LoVo (cell line): Measurements from ENCODE around the gene OR52E2.

Experiments
- DNase-seq: peaks from one replicate; pipeline ENCODE4 v3.0.0-alpha.2; 2016; ENCODE audit warnings: low spot score

OR52E2 gene

DNA sequence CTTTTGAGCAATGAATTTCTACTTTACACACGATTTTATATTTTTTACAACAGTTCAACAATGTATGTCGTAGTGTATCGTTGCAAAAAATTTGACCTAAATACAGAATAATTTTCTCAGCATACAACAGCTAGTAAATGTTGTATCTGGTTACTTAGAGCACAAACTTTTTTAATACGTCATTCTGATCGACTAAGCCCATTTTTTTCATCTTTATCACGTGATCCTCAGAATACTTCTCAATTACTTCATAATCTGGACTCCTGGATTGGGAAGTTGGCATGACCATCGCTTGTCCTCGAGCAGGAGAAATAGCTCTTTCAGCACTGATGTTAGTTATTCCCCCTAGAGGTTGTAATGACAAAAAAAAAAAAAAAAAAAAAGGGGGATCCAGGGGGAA, 48.2 kb downstream of the OR52E2 start:
- no peak for DNase-seq
